GM12873 (cell line): ENCODE measurements around the gene SPARC.

ENCODE experiments used
- CTCF ChIP-seq: IDR thresholded peaks from 2 replicates; pipeline ENCODE4 v1.5.1; 2012; ENCODE audit warnings: low read depth, mild to moderate bottlenecking, moderate library complexity, low read length, control low read depth; ENCODE audit not compliant: insufficient read depth; ENCODE audit errors: missing control alignments

The SPARC gene

GRCh38 chr5:151615431-151615830, 71.3 kb downstream of the SPARC start:
- TF ChIP-seq CTCF = no peak

- no peak for TF ChIP-seq CTCF
Measured at GRCh38 chr5:151614565-151614964, 72.2 kb downstream of the SPARC start.

- no peak for TF ChIP-seq CTCF
Measured at GRCh38 chr5:151612689-151613427, 73.9 kb downstream of the SPARC start.

- TF ChIP-seq CTCF = no peak
Measured at GRCh38 chr5:151611127-151611775, 75.5 kb downstream of the SPARC start.
